GM18499 (cell line): ENCODE data around the gene SMARCB1.
A peak's percentile ranks its signal among the peaks of the same experiment; 100 is the strongest.

Source experiments
- ATAC-seq: cut with Tn5 transposase; IDR thresholded peaks from one replicate; pipeline ENCODE4 v1.9.1; 2021; ENCODE audit warnings: moderate number of reproducible peaks; ENCODE audit not compliant: insufficient read depth, unreplicated experiment

The SMARCB1 gene

DNA sequence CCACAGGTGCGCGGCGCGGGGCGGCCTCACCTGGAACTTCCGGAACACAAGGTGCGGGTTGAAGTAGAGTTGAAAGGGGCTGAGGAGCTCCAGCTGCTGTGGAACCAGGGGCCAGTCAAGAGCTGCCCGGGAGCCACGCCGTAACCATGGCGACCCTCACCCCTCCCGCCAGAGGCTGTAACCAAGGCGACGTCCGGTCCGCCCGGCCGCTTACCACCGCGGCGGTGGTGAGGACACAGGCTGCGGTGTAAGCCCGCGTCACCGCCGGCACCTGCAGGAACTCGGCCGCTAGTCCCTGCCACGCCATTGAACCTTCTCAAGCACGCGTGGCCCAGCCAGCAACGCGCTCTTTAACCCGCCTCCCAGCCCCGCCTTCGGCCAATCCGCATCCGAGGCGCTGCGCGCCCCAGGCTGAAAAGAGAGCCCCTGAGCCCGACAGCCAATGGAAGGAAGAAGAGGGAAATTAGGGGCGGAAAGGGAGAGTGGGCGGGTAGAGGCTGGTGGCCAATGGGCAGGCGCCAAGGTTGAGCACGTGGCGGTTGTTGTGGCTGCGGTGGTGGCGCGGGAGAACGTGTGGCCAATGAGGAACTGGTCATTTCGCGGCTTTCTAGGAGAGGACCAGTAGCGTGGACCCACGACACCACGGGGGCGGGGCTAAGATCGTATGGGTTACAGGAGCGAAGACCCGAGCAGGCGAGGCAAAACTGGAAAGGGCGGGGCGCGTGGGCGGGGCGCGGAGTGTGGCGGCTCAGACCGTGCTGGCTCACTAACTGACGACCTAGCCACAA lies 52.1 kb downstream of the SMARCB1 start, which contains the start of gene DERL3:
DERL3 (minus strand) TSS at position 326 of the 788 bp plus-strand sequence; CDS start at position 307, 19 bp downstream.
- peak; percentile 46 for ATAC-seq

DNA sequence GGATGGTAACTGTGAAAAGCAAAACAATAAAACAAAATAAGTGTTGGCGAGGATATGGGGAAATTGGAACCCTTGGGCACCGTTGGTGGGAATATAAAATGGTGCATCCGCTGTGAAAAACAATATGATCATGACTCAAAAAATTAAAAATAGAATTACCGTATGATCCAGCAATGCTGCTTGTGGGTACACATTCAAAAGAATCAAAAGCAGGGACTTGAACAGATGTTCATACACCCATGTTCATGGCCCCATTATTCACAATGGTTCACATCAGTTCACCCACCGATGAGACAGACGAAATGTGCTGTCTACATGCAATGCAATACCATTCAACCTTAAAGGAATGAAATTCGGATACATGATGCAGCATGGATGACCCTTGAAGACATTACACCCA lies 53.3 kb downstream of the SMARCB1 start:
- no peak for ATAC-seq

DNA sequence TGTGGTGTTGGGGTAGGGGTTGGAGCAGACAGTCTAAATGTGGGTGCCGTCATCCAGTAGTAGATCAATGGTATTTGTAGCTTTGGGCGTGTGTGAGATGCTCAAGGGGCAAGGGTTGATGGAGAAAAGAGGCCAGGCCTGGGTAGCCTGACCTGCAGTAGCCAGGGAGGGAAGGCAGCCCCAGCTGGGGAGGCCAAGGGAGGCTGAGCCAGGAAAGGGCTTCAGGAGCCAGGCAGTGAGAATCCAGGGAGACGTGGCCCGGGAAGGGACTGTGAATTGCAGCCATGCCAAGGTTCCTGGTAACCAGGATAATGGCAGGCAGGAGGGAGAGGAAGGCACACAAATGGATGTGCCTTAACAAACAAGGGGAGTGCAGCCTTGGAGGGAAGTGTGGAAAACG lies 54.5 kb downstream of the SMARCB1 start:
- no peak for ATAC-seq

DNA sequence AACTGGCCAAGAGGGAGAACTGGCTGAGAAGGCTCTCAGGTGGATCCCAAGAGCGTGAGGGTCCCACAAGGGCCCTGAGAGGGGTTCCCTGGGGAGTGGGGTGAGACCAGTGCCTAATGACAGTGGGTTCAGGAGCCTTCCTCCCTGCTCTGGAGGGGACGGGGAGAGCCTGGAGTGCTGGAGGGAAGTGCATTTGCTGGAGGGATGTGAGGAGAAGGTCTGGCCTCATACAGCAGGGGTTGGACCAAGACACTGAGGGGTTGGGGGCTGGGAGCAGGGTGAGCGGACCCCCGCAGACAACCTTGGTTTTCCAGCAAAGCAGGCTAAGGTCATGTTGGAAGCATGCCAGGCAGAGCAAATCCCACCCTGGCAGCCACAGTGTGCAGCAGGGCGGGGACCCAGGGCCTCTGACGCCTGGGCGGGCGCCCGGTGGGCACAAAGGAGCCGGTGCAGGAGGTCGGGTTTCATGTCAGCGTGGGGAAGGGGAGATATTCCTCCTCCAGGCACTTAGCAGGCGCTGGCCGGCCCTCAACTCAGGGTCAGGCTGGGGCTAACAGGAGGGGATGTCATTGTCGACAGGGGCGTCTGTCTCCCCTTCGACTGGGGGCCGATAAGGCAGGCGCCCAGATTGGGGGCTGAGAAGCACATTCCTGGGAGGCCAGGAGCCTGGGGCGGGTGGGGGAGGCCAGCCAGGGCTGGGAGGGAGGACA lies 55.1 kb downstream of the SMARCB1 start:
- no peak for ATAC-seq

DNA sequence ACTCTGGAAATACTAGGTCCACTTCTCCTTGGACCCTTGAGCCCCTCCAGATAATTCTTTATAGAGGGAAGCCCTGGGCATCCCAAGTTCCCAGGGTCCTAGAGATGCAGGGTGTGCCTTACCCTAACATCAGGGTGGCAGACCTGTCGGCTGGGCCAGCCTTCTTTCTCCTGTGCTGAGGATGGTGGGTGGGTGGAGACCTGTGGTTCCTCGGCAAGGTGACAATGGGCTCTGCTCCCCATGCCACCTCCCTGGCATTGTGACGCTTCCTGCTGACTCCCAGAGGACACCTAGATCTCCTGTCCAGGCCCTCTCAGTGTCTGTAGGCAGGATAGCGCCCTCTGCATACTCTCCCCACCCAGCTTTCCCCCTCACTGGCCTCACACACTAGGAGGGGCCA lies 55.8 kb downstream of the SMARCB1 start:
- ATAC-seq, result no peak

DNA sequence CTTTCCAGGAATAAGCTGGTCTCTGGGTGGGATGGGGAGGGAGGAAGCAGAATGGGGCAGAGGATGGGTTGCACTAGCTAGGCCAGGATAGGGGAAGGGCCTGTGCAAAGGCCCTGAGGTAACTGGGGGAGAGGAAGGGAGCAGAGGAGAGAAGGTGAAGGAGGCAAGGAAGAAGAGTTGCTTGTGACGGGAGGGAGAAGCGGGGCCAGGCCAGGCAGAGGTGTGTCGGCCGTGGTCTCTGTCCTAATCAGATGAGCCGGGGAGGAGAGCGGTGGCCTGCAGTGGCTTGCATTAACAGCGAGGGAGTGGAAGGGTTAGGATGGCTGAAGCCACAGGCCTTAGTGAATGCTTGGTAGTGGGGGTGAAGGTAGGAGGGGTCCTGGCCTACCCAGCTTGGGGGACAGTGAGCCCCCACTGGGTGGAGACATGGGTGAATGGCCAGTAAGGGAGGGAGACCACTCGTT lies 58.0 kb downstream of the SMARCB1 start:
- ATAC-seq, result no peak

DNA sequence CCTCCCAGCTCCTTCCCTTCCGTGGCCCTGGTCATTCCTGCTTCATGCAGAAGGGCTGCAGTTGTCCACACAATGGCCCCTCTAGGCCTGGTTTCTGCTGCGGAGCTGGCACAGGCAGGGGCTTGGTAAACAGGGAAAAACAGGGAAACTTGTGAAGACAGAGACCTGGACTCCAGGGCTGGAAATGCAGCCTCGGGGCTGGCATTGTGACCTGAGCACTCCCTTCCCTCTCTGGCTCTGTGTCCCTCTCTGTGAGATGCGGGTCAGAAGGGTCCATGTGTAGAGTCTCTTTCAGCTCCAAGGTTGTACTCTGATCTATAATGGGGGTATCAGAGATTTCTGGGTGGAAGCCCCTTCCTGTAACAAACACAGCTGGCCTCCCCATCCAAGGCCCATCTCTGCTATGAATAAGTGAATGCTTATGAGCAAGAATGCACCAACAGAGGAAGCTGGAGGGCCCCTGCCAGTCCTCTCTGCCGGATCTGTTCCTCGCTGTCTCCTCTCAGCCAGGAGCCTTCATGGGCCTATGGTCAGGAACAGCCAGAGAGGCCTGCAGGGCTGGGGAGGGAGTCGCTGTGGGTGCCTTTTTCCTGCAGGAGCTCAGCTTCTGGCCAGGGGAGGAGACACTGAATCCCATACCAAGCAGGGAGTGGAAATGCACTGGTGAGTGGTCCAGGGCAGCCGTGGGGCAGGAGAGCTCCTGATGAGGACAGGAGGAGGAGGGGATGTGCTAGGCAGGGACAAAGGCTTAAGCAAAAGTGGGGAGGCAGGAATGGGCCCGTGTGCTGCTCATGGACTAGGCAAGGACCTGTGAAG lies 58.7 kb downstream of the SMARCB1 start:
- no peak for ATAC-seq

DNA sequence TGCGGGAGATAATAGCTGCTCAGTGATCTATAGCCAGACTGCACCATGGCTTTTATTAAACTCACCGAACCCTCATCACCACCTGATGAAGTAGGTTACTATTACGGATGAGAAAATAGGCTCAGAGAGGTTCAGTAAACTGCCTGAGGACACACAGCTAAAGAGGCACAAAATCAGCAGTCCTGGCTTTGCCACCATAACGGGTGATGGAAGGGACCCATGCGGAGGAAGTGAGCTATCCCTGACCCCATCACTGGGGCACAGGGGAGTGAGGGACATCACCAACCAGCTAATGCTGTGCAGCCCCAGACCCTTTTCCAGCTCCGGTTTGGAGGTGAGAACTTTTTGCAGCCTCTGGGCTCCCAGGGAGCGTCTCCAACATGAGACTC lies 59.3 kb downstream of the SMARCB1 start:
- ATAC-seq, result no peak

DNA sequence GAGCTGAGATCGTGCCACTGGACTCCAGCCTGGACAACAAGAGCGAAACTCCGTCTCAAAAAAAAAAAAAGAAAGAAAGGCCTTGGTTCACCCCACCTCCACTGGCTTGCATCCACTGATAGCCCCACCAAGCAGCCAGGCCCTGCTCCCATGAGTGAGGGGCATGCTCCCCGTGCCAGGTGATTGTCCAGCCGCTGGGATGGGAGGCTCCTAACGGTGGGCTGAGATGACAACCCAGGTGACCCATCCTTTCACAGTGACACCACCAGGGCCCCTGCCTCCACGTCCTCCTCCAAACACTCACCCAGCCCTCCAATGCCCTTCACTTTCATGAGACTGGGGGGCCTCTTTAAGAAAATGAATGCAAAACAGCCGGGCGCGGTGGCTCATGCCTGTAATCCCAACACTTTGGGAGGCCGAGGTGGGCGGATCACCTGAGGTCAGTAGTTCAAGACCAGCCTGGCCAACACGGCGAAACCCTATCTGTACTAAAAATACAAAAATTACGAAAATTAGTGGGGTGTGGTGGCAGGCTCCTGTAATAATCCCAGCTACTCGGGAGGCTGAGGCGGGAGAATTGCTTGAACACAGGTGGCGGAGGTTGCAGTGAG lies 60.6 kb downstream of the SMARCB1 start:
- no peak for ATAC-seq

DNA sequence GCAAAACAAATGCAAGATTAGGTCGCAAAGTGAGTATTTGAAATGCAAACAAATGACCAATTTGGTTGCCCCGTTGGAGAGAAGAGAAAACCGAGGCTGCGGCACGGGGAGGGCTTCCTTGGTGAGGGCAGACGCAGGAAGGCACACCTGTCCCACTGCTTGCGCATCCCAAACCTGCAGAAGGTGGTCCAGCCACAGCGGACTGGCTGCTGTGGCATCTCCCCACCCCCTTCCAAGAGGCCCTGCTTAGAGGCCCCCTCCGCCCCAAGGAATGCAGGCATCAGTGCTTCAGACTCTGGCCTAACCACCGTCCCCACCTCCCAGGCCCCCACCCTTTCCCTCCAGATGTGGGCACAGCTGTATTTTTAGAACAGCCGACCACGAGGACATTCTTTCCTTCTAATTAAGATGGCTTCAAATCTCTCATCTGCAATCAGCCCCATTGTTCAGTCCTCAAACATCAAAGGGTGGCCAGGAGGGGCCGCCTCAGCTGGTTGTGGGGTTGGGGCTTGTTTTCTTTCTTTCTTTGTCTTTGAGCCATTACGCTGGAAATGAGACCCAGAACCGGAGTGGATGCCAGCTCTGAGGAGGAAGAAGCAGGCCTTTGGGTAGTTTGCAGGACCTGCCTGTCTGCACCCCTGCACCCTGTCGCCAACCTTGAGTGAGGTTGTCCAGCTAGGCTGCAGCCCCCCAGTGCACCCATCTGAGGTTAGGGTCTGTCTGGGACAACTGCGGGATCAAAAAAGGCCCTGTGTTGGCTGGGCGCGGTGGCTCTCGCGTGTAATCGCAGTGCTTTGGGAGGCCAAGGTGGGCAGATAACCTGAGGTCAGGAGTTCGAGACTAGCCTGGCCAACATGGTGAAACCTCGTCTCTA lies 61.5 kb downstream of the SMARCB1 start:
- no peak for ATAC-seq

DNA sequence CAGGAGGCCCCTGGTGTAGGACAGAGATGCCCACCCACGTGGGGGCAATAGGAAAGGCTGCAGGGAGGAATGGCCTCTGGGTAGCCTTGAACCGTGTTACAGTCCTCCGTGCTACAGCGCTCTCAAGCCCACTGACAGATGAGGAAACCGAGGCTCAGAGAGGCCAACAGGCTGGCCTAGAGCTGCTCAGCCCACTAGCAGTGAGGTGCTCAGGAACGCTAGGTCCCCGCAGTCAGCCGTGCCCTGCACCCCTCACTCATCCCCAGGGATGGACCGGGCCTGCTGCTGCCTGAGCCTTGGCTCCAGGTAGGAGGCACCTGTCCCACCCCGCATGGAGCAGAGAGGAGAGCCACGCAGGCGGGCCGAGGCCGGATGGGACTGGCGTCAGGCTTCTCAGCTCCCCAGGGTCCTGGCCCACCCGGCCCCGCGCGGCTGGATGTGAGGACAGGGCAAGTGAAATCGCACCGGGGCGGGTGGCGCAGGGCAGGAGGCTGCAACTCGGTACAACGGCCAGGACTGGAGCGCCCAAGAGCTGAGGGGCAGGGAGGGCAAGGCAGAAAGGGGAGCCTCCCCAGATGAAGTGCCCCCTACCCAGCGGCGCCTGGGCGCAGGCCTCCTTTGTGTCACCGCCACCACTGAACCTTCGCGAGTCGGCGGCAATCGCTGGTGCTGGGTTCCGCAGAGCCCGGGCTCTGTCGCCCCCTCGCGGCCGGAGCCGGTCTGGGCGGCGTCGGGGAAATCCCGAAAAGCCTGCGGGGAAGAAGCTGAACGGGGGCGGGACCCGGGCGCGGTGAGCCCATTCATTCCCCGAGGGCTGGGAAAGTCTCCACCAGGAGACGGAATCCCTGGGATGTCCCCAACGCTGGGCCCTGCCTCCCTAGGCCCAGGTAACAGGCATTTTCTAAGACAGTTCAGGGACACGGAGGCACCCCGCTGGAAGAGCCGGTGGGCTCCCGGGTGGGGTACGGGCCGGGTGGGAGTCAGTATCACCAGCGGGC lies 62.5 kb downstream of the SMARCB1 start:
- no peak for ATAC-seq

DNA sequence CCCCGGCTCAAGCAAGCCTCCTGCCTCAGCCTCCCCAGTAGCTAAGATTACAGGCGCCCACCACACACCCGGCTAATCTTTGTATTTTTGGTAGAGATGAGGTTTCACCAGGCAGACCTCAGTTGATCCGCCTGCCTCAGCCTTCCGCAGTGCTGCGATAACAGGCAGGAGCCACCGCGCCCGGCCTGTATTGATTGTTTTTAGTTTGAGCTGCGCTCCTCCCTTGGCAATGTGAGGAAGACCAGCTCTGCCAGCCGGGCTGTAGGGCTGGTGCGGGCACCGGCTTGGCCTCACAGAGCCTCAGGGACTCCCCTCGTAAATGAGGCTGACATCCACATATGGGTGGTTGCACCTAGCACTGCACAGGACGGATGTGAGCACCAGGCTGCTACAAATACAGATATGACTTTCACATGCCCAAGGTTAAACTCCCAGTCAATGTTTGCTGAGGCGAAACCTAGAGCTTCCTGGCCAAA lies 63.4 kb downstream of the SMARCB1 start:
- ATAC-seq, result no peak

DNA sequence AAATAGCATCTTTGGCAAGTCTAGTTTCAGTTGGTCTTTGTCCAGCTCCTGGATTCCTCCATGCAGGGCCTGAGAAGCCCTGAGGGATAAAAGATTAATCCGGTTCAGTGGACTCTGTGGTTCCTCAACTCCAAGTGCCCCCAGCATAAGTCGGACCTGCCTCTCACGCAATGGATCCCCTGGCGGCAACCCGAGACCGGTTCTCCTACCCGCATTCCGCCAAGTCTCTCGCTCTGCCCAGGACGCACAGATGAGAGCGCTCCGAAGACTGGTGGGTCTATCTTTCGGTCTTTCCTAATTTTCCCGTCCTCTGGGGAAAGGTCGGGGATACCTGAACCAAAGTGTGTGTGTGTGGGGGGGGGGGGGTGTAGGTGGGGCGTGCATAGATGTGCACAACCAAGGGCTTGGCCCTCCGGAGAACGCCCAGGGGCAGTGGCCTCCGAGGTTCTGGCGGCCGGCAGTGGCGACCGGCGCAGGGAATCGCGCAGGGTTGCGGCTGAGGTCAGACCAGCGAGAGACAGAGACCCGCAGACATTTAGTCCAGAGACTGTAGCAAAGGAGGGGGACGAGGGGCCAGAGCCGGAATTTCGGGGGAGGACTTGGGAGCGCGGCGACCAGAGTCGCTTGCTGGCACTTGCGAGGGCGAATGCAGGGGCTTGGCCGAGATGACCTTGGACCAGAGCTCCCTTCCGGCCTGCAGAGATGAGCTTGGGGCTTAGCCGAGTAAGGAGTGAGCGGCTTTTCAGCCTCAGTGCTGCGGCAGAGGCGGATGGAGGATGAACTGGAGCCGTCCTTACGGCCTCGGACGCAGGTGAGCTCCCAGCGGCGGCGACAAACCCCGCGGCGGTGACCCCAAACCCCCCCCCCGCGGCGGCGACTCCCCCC lies 70.2 kb downstream of the SMARCB1 start:
- peak; percentile 25 for ATAC-seq

DNA sequence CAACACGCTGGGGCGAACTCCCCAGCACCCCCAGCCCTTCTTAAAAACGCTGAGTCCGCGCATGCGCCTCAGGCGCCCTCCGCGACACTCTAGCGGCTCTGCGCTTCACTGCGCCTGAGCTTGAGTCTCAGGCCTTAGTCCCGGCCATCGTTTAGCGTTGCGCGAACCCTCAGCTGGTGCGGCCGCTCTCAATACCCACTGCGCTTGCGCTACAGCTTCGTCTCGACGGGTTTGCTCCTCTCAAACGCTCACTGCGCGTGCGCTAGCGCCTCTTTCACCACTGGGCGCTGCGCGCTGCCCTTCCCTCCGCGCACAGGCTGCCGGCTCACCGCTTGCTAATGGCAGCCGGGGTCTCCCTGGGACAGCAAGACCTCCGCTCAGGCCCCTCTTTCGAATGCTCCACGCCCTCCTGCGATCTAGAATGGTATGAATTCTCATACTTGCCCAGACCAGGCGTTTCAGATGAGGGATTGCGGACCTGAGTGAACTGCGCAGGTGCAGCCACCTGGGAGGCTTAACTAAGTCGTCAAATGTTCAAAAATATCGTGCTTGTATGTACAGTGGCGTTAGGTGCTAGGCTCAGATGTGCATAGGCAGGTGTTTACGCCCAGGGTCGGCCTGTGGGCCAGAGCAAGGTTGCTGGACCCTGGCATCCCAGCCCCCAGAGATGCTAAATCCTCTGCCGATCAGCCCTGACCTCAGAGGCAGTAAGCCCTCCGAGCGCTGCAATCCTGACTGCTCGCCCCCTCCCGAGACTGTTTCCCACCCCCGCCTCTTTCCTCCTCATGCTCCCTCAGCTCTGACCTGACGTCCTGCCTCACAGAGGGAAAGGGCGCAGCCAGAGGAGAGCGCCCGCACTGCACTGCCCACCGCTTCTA lies 71.1 kb downstream of the SMARCB1 start, which contains the start of gene SLC2A11:
SLC2A11 (plus strand) TSS at position 270 of the 878 bp plus-strand sequence; CDS start at position 395, 125 bp downstream.
- peak; percentile 76 for ATAC-seq

DNA sequence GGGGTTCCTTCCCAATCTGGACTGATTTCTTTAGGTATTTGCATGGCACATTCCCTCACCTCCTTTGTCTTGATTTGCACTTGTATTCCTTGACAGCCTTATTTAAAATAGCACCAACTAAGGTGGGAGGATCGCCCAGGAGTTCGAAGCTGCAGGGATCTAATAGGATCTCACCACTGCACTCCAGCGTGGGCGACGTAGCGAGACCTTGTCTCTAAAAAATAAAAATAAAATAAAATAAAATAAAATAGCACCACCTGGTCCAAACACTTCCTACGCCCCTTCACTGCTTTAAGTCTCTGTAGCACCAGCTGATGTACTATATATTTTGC lies 71.7 kb downstream of the SMARCB1 start:
- ATAC-seq, result no peak

DNA sequence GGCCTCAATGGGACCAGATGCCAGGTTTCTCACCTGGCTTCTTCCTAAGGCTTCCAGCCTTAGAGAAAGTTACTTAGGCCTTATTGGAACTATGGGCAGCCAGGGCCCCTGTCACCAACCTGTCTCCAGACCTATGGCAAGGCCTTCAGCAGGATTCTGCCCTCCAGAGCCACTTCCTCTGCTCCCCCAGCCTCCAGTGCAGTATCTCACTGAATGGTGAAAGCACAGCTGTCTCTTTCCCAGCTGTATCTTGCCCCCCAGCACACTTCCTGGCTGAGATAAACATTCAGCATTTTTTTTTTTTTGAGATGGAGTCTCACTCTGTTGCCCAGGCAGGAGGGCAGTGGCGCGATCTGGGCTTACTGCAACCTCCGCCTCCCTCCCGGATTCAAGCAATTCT lies 72.4 kb downstream of the SMARCB1 start:
- ATAC-seq, result no peak
